Mesodermal cell (in vitro differentiated cells): ENCODE results near the gene NELL2. TPM values are rescaled to one million over a fixed set of nuclear protein-coding genes. Genes with fewer than 3 reads are reported as not detected.
"Not testable (repeated sequence)": the region's sequence is repeated elsewhere in the genome, so short reads cannot be mapped to it uniquely, and the experiment has no call there.

Experiments used
- H3K27ac ChIP-seq: 2 replicates; pipeline ENCODE4 v1.7.0; 2013; ENCODE audit warnings: mild to moderate bottlenecking, low read depth, low read length, moderate library complexity; ENCODE audit not compliant: severe bottlenecking
- H3K36me3 ChIP-seq: 2 replicates; pipeline ENCODE4 v1.7.1; 2013; ENCODE audit warnings: mild to moderate bottlenecking, low read length, moderate library complexity; ENCODE audit not compliant: control insufficient read depth, insufficient read depth
- H3K4me1 ChIP-seq: one replicate; pipeline ENCODE4 v1.7.1; 2013; ENCODE audit warnings: mild to moderate bottlenecking, low read length; ENCODE audit not compliant: insufficient read depth, control insufficient read depth, poor library complexity, severe bottlenecking
- H3K4me3 ChIP-seq: 2 replicates; pipeline ENCODE4 v1.7.0; 2013; ENCODE audit warnings: low read length, control low read depth, mild to moderate bottlenecking; ENCODE audit not compliant: insufficient read depth, poor library complexity, severe bottlenecking; ENCODE audit errors: extremely low read depth
- H3K9me3 ChIP-seq: 2 replicates; pipeline ENCODE4 v1.7.1; 2013; ENCODE audit warnings: mild to moderate bottlenecking, low read length, moderate library complexity; ENCODE audit not compliant: control insufficient read depth
- WGBS, 2 experiments: methylation state at CpG; one replicate each; pipeline ENCODE4 v1.1.5; 2013; ENCODE audit warnings: missing lambda C conversion rate in 2 of 2; ENCODE audit not compliant: insufficient coverage in 2 of 2; 5-methylcytosine and 5-hydroxymethylcytosine counted together
- polyA plus RNA-seq, 2 experiments: library from polyadenylated mRNA; stranded (reverse); fragments of 50-300 nt; gene quantifications; one replicate each; pipeline ENCODE4 v1.2.3, GENCODE V29; 2013

The NELL2 gene
- polyA plus RNA-seq (2013, experiment 1 of 2): 3.6 TPM
- 2.8 TPM for polyA plus RNA-seq (2013, experiment 2 of 2)

DNA sequence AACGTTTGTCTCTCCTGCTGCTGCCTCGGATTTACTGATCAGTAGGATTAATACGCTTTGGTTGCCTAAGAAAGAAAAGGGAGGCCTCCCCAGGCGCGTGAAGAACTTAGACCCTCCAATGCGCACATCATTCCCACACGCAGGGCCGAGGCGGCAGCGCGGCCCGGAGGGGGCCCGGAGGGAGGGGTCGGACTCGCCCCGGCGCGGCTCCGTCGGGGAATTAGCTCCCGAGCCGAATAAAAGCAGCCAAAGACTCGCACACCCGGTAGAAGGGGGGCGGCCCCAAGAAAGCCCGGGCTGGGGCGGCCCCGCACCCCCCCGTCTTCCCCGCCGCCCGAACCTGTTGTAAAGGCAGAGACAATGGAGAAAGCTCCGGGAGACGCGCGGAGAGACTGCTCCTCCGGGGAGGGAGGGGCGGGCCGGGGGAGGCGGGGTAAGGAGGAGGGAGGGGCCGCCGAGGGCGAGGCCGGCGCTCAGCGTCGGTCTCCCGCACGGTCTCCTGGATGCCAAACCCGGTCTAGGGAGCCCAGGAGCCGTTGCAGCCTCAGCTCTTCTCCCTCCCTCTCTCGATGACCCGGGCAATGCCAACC is at the start of gene NELL2:
Gene NELL2 (minus strand): TSS at position 362 of the 590 bp plus-strand sequence. CDS start 446 bp downstream, outside the sequence.
- Histone ChIP-seq H3K27ac (no peak within 1 kb of the TSS), H3K4me1 (peaks cover 11% of the 10 kb centered on the region), H3K4me3 (peak within 1 kb of the TSS; percentile 42), H3K9me3 (no peaks in the 10 kb centered on the region), H3K36me3 (no peaks in the 10 kb centered on the region)
- WGBS, 2 experiments: 0% methylated on average over 17 to 25 of the region's 53 CpGs

DNA sequence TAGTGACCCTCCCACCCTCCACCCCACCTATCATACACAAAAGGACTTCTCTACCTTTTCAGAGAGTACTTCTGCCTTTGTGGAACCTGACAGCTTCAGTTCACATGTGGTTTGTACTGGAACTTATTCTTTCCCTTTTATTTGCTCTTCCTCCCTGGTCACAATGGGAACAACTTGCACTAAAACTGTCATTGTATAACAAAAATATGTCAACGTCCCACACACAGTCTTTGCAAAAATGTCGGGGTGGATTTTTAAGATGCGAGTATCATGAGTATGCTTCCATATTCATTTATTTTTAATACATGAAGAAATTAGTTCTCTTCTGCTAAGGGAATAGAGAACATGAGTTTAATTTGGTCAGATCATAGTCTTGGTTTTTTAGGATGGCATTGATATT is 45.6 kb upstream of the NELL2 start:
- 80% methylated on average over 1 of the region's 3 CpGs for WGBS, 2 experiments
- no peaks in the 10 kb centered on the region for H3K36me3 ChIP-seq
- no peaks in the 10 kb centered on the region for H3K4me1 ChIP-seq
- H3K4me3 ChIP-seq: no peak overlapping the region
- no peaks in the 10 kb centered on the region for H3K9me3 ChIP-seq
- H3K27ac ChIP-seq: no peak overlapping the region

DNA sequence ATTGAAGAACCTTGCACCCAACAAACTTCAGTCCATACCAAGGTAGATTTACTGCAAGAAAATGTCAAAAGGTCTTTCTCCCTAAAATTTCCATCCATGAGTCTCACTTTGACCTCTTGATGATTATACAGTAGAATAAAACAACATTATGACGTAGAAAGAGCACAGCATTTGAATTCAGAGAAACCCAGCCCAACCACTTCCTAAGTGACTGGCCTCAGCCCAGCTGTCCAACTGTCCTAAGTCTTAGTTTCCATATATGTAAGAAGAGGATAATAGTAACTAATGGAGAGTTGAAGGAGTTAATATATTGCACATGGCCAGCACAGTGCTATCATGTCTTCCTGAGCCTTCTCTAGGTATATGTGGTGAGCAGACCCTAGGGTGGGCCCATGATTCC is 41.0 kb upstream of the NELL2 start:
- no peaks in the 10 kb centered on the region for H3K36me3 ChIP-seq
- H3K4me3 ChIP-seq: no peak overlapping the region
- H3K4me1 ChIP-seq: no peaks in the 10 kb centered on the region
- no peak overlapping the region for H3K27ac ChIP-seq
- whole genome bisulfite sequencing, 2 experiments: no CpG with 5 or more reads among the region's 1 CpG
- no peaks in the 10 kb centered on the region for H3K9me3 ChIP-seq

DNA sequence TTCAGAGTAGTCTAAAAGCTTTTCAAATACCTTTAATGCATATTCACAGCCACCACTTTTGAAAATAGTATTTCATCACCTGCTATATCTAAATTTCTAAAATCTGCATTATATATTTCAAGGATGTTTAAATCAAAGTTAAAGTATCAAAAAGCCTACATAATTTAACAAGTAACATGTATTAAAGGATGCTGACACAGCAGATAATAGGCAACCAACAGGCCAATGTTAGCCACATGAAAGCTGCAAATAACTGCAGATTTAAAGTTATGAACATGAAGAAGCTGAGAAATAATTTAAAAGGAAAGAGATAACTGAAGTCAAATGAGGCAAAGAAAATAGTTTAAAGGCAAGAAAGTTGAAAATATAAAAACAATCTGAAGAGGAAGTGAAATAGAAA is 39.8 kb upstream of the NELL2 start:
- Histone ChIP-seq H3K4me3 (no peak overlapping the region), H3K4me1 (no peaks in the 10 kb centered on the region), H3K9me3 (no peaks in the 10 kb centered on the region), H3K36me3 (no peaks in the 10 kb centered on the region), H3K27ac (no peak overlapping the region)

DNA sequence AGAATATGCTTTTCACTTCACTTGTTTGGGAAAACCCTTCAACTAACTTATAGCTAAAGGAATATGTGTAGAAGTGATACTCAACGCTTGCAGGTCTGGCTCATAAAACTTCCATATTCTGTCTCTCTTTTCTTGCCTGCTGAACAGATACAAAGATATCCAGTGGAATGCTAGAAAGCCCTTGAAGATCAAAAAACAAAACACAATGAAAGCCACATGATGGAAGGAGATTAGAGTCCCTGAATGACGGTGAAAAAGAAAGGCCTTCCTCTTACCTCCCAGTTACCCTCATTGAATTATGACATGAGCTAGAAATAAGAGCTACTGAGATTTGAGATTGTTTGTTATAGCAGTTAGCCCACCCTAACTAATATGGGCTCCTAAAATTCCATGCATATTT is 28.2 kb upstream of the NELL2 start:
- Histone ChIP-seq H3K4me1 (no peaks in the 10 kb centered on the region), H3K36me3 (no peaks in the 10 kb centered on the region), H3K27ac (no peak overlapping the region), H3K4me3 (no peak overlapping the region), H3K9me3 (no peaks in the 10 kb centered on the region)
- WGBS, 2 experiments: no CpG with 5 or more reads among the region's 2 CpGs

DNA sequence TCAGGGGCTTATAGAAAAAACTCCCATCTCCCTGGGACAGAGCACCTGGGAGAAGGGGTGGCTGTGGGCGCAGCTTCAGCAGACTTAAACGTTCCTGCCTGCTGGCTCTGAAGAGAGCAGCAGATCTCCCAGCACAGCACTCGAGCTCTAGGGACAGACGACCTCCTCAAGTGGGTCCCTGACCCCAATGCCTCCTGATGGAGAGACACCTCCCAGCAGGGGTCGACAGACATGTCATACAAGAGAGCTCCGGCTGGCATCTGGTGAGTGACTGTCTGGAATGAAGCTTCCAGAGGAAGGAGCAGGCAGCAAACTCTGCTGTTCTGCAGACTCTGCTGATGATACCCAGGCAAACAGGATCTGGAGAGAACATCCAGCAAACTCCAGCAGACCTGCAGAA is 22.0 kb upstream of the NELL2 start:
- 85 to 90% methylated on average over 4 to 6 of the region's 6 CpGs for WGBS, 2 experiments
- H3K9me3 ChIP-seq, H3K4me3 ChIP-seq, H3K4me1 ChIP-seq, H3K36me3 ChIP-seq, H3K27ac ChIP-seq: not testable (repeated sequence)

DNA sequence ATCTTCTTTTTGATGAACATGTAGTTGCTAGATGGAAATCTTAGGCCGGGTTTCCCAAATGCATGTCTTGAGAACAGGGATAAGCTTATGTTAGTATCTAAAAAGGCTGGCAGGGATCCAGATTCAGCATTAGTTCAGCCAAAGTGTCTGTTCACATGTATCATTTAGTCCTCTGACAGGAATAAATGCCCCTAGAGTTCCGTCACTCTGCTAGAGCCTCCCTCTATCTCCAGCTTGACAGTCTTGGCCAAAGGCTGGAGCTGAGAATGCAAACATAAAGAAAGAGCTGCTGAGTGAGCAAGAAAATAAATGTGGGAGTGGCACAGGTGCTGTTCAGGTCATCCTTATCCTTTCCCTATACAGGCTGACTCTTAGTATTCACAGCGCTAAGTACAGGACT is 13.8 kb upstream of the NELL2 start:
- 88 to 93% methylated on average over 1 to 3 of the region's 3 CpGs for WGBS, 2 experiments
- Histone ChIP-seq H3K4me1 (no peaks in the 10 kb centered on the region), H3K27ac (no peak overlapping the region), H3K4me3 (no peak overlapping the region), H3K9me3 (no peaks in the 10 kb centered on the region), H3K36me3 (no peaks in the 10 kb centered on the region)

DNA sequence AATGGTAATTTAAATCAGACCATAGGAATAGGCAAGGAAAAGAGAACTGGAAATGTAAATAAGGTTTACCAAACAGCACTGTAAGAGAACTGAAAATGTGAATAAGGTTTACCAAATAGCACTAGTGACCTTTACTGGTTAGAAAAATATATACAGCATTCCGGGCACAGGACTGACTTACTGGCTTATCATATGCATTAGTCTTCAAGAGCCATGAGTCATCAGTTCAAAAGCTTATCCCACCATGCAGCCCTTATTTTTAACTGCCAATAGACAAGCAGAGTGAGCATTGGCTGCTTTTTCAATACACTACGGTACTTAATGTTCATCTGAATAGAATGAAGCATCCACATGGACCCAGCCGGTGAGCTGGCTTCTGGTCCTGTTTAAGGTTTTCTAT is 13.0 kb upstream of the NELL2 start:
- no peak overlapping the region for H3K27ac ChIP-seq
- no peak overlapping the region for H3K4me3 ChIP-seq
- H3K9me3 ChIP-seq: no peaks in the 10 kb centered on the region
- WGBS, 2 experiments: 86 to 89% methylated on average over 1 to 3 of the region's 3 CpGs
- H3K36me3 ChIP-seq: no peaks in the 10 kb centered on the region
- H3K4me1 ChIP-seq: no peaks in the 10 kb centered on the region

DNA sequence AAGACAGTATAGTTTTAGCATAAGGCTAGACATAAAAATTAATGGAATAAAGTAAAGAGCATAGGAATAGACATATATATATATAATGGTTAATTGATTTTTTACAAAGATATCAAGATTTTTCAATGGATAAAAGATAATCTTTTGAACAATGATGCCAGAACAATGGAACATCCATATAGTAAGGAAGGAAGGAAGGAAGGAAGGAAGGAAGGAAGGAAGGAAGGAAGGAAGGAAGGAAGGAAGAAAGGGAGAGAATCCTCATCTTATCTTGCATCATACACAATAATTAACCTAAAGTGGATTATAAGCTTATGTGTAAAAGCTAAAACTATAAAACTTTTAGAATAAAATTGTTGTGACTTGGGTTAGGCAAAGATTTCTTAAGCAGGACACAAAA is 9.8 kb upstream of the NELL2 start:
- no peak overlapping the region for H3K27ac ChIP-seq
- H3K4me1 ChIP-seq: no peaks in the 10 kb centered on the region
- no peaks in the 10 kb centered on the region for H3K36me3 ChIP-seq
- H3K4me3 ChIP-seq: no peak overlapping the region
- H3K9me3 ChIP-seq: no peaks in the 10 kb centered on the region

DNA sequence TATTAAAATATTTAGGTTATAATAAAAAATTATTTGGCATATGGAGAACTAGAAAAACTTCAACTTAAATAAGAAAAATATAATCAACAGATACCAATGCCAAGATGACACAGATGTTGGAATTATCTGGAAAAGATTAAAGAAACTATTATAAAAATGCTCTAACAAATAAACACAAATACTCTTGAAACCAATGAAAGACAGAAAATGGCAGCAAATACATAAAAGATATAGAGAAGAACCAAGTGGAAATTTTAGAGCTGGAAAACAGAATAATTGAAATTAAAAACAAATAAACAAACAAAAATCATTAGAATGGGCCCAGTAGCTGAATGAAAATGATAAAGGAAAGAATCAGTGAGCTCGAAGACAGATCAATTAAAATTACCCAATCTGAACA is 5.1 kb upstream of the NELL2 start:
- Histone ChIP-seq H3K4me1 (no peaks in the 10 kb centered on the region), H3K27ac (no peak overlapping the region), H3K36me3 (no peaks in the 10 kb centered on the region), H3K4me3 (no peak overlapping the region), H3K9me3 (no peaks in the 10 kb centered on the region)
- WGBS, 2 experiments: no CpG with 5 or more reads among the region's 1 CpG

DNA sequence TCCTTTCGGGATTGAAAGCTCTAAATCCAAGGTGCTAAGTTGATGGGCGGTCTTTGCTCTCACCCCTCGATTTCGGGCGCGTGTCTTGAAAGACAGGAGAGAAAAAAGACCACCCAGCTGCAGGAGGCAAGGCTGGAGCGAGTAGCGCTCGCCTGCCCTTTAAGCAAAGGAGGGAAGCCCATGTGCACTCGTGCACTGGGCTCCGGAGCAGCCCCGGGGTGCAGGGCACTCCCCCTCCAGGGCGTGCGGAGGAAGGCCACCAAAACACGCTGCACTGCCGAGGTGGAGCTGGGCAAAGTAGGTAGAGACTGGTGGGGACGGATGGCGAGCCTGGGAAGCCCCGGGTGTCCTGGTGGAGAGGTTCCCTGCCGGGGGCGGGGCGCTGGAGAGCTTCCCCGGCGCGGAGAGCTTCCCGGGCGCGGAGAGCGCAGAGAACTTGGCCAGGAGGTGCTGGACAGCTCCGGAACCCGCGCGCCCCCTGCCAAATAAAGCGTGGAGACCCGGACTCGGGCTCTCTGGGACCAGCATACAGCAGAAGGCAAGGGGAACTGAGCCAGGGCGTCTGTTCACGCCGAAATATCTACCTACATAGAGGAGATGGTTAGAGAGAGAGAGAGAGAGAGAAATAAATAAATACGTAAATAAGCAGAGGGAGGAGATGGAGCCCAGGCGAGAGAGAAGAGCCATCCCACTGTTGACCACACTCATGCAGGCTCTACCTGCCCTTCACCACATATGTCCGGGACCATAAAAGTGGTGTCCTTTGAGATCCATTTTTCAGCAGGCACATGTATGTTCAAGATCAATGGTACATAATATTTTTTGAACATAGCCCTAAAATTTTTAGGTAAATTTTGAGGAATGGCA is 662 bp upstream of the NELL2 start:
- Histone ChIP-seq H3K4me3 (peak overlapping the region; percentile 42), H3K36me3 (no peaks in the 10 kb centered on the region), H3K9me3 (no peaks in the 10 kb centered on the region), H3K4me1 (peaks cover 11% of the 10 kb centered on the region), H3K27ac (no peak overlapping the region)
- 0 to 1% methylated on average over 21 to 30 of the region's 42 CpGs for WGBS, 2 experiments
